D341Med (cell line): ENCODE data around the gene PRDX2.
"Not testable (repeated sequence)": the region's sequence is repeated elsewhere in the genome, so short reads cannot be mapped to it uniquely, and the experiment has no call there.

ENCODE experiments used
- DNase-seq: peaks from one replicate; pipeline ENCODE4 v3.0.0; 2012; ENCODE audit warnings: low spot score

PRDX2 gene

GRCh38 chr19:12825254-12826131, 23.9 kb upstream of the PRDX2 start:
- peak; percentile 91 for DNase-seq

- DNase-seq, result no peak
Observed at GRCh38 chr19:12821761-12822160, 20.2 kb upstream of the PRDX2 start.

- DNase-seq, result not testable (repeated sequence)
Observed at GRCh38 chr19:12817810-12818209, 16.2 kb upstream of the PRDX2 start.

- not testable (repeated sequence) for DNase-seq
Observed at GRCh38 chr19:12817188-12817587, 15.6 kb upstream of the PRDX2 start.

- no peak for DNase-seq
Observed at GRCh38 chr19:12815088-12815487, 13.5 kb upstream of the PRDX2 start.

GRCh38 chr19:12806242-12807081, 4.9 kb upstream of the PRDX2 start, which contains the start of gene RNASEH2A:
RNASEH2A (plus strand) TSS chr19:12806584; CDS start chr19:12806674, 90 bp downstream.
- DNase-seq, result peak; percentile 98

- peak; percentile 10 for DNase-seq
Observed at GRCh38 chr19:12804051-12804450, 2.5 kb upstream of the PRDX2 start.

- no peak for DNase-seq
Observed at GRCh38 chr19:12802267-12803106, 887 bp upstream of the PRDX2 start.

- no peak for DNase-seq
Observed at GRCh38 chr19:12800923-12801465, 606 bp downstream of the PRDX2 start.

- DNase-seq, result no peak
Observed at GRCh38 chr19:12800466-12800770, 1.2 kb downstream of the PRDX2 start.

- DNase-seq, result no peak
Observed at GRCh38 chr19:12799742-12800465, 1.7 kb downstream of the PRDX2 start.

GRCh38 chr19:12797607-12798006, 4.0 kb downstream of the PRDX2 start:
- DNase-seq, result not testable (repeated sequence)

- no peak for DNase-seq
Observed at GRCh38 chr19:12797141-12797587, 4.4 kb downstream of the PRDX2 start.

GRCh38 chr19:12796146-12797071, 5.2 kb downstream of the PRDX2 start:
- peak; percentile 73 for DNase-seq

GRCh38 chr19:12794971-12795381, 6.6 kb downstream of the PRDX2 start:
- no peak for DNase-seq

- no peak for DNase-seq
Observed at GRCh38 chr19:12794196-12794941, 7.2 kb downstream of the PRDX2 start.

- DNase-seq, result peak; percentile 93
Observed at GRCh38 chr19:12793290-12794195, 8.1 kb downstream of the PRDX2 start.

- no peak for DNase-seq
Observed at GRCh38 chr19:12792853-12793289, 8.7 kb downstream of the PRDX2 start.
